Hindlimb muscle (tissue), 1 donor: ENCODE data around the gene MPST. TPM values are rescaled to one million over a fixed set of nuclear protein-coding genes. Genes with fewer than 3 reads are reported as not detected.
"Not testable (repeated sequence)": the region's sequence is repeated elsewhere in the genome, so short reads cannot be mapped to it uniquely, and the experiment has no call there.

Experiments used
- DNase-seq: peaks from one replicate; pipeline ENCODE4 v3.0.0-alpha.2; 2013
- polyA plus RNA-seq: library from polyadenylated mRNA; unstranded; fragments of 120-200 nt; gene quantifications from one replicate; pipeline ENCODE4 v1.2.1, GENCODE V29; 2013; ENCODE audit not compliant: insufficient read length

MPST gene
- polyA plus RNA-seq = 56.0 TPM

DNA sequence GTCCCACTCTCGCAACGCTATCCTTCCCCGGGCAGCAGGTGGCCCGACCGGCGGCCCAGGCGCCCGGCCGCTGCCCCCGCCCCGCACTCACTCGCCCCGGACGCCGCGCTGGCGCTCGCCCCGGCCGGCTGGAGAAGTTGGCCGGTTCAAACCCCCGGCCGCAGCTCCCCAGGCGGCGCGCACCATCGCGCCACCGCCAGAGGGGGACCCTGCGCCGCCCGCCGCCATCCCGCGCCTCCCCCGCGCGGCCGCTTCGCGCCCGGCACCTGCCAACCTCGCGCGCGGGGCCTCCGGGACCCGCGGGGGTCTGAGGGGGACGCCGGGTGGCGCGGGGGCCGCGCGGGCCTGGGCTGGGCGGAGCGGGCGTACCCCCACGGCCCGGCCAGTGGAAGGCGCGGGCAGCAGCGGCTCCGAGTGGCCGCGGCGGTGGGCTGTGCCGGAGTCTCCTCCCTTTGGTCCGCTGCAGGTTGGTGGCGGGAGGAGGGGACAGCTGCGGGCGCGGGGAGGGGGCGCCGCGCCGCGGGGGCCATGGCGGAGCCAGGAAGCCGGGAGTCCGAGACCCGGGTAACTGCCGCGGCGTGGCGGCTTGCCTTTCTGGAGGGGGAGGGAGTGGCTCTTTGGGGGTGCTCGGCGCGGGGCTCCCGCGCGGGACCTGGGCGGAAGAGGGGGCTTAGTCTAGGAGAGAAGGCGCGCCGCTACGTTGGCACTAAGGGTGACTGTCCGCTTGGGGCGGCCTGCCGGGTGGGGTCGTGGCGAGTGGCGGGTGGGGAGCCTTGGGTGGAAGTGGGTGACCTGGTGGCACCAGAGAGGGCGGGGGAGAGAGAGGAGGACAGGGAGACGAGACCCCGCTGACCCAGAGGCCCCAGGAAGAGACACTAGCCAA, at the start of gene MPST, which contains the start of gene TST:
MPST (plus strand) TSS at position 434 of the 883 bp plus-strand sequence; CDS start at position 529, 95 bp downstream.
TST (minus strand) TSS at position 139 of the 883 bp plus-strand sequence. CDS start 715 bp downstream, outside the sequence.
- DNase-seq = peak; percentile 86

DNA sequence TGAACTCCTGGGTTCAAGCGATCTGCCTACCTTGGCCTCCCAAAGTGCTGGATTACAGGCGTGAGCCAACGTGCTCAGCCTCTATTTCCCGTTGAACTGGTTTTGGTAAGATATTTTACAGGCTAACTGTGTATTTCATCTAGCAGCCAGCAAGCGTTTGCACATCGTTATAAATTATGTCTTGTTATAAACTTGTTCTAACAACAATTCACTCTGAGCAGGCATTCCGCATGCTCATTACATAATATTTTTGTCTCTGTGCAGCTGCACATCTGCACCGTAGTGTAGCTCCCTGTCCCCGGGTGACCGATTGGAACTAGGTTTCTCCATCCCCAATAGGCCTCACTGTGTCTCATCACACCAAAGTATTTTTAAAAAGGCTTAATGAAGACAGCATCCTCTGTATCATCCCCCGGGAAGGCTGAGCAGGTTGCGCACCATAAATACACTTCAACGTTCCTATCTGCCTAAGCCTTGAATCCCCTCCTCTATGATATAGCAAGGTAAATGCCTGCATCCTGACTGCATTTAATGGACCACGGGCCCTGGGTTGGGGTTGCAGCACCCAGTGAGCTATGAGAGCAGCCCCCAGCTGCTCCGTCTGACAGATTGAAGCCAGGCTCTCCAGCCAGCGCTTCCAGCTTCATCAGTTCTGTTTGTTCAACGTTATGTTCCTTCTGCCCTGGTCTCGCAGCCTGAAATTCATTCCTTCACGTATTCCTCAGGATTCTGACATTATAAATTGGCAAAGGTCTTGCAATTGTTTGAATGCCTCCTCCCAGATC, 48.0 kb upstream of the MPST start:
- DNase-seq = no peak

DNA sequence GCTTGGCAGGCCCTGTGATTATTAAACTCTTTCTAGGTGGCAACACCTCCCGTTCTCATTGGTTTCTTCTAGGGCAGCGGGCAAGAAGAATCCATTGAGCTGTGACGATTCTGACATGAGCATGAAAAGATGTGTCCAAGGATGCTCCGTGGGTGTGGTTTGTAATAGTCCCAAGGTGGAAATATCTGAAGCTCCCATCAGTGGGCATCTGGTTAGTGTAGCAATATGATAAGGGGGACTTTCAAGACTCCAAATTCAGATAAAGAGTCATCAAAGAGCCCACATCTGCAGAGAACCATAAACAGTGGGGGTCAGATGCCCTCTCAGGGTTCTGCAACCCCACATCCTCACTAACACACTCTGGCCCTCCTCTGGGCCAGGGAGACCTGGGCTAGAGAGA, 42.9 kb upstream of the MPST start:
- DNase-seq = no peak

DNA sequence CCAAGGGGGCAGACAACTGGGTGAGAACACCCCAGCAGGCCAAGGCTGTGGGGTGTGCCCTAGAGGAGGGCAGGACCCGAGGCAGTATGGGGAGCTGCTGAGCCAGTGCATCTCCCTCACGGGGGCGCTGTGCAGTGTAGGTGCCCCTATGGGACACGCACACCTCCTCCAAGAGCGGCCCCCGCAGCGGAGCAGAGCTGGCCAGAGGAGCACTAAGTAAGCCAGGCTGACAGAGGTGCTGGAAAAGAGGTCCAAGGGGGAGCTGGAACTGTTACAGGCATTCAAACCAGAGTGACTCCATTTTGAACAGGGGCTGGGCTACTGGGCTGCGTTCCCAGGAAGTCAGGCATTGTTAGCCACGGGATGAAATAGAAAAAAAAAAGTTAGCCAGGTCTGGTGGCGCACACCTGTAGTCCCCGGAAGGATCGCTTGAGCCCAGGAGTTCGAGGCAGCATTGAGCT, 42.1 kb upstream of the MPST start:
- no peak for DNase-seq

DNA sequence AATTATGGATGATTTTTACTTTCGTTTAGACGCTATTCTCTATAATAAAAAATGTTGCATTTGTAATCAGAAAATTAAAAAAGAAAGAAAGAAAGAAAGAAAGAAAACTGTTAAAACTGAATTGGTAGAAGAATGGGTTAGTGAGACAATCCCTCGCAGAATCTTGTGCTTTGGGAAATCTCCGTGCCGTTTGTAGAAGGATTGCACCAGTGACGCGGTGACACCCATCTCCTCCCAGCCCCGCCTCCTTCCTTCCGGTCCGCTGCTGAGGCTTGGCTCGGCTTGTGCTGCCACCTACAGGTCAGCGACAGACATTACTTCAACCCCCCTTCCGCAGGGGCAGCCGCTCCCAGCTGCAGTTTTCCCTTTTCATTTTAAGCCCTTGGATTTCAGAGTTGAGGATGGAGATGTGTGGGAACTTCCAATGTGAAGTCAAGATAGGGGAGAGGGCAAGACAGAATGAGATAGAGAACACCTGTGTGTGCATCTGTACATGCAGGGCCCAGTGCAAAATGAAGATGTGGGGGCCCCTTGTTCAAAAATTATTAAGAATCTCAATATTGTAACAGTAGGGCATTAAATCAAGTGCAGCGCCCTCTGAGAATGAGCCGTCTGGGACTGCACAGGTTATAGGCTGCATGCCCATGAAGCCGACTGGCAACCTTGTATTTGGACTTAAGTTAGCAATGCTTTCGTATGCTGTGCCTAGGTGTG, 41.4 kb upstream of the MPST start:
- DNase-seq = peak; percentile 88

DNA sequence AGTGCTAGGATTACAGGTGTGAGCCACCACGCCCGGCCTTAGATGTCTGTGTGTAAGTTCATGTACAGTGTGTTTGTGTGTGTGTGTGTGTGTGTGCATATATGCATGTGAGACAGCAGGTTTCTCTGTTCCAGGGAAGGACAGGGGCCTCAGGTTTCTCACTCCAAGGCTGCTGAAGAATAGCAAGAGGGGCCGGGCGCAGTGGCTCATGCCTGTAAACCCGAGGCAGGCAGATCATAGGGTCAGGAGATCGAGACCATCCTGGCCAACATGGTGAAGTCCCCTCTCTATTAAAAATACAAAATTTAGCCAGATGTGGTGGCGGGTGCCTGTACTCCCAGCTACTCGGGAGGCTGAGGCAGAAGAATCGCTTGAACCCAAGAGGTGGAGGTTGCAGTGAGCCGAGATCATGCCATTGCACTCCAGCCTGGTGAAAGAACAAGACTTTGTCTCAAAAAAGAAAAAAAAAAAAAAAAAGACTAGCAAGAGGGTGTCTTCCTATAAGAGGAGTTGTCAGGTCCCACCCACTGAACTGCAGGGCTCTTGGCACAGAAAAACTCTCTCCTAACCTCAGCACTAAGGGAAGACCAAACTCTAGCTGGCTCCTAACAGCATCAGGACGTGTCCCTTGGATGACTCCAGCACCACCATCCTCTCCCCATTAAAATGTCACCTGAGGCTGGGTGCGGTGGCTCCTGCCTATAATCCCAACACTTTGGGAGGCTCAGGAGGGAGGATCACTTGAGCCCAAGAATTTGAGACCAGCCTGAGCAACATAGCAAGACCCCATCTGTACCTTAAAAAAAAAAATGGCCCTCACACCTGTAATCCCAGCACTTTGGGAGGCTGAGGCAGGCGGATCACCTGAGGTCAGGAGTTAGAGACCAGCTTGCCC, 40.3 kb upstream of the MPST start:
- DNase-seq = no peak

DNA sequence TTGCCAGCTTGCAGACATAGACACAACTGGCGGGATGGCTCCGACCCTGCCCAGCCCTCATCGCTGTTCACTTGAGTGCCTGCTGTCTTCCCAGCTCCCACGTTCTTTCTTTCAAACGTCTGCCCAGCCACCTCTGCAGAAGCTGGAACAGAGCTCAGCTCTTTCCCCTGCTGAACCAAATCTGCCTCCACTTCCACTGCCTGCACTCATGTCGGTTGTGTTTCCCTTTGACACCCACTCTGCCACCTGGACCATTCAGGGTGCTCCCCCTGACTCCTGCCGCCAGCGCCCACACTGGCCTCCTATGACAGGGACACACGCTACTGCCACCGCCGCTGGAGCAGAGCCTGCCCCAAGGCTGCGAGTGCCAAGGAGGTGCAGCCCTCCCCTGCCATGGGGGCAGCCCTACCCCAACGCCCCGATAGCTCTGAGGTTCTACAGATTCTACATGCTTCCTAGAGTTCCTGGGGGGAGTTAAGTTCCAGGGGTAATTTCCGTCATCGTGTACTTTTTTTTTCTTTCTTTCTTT, 38.2 kb upstream of the MPST start:
- no peak for DNase-seq

DNA sequence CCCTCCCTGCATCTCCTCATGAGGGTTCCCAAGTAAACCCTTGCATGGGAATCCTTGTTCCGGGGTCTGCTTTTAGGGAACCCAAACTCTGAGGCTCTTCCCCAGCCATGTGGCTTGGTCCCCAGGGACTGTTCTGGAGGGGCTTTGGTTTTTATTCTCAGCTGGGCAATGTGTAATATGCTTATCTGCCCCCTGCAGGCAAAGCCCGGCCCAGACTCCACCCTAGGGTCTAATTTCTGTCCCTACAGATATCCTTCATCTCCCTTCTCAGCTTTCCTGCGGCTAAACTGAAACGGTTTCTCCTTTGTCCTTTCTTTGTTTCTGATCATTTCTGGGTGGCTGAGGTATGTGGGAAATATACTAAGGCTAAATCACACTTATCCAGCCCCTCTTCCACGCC, 37.4 kb upstream of the MPST start:
- no peak for DNase-seq

DNA sequence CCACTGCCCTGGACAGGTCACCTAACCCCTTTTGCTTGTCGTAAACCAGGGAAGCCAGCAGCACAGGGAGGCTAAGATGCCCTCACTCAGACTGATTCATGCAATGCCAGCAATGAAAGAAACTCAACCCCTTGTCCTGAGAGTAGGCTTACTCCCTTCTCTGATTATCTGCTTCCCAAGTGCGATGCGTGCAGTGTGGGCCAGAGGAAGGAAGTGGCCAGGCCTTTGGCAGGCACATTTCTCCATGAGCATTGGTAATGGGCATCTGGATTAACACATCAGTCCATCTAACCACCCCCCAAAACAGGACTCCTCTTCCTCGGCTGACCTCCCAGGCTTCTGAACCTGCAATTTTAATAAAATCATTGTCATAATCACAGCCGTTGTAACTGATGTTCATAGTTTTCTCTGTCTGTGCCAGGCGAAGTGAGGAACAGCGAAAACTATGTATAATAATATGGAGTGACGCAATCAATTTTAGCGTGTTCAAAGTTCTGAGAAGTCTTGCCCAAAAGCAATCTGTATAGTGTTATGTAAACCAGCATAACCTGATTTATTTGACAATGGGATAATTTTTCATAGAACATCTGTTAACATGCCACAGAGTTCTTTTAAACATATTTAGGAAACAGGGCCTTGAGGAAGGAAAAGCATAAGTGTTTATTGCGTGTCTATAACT, 34.2 kb upstream of the MPST start:
- DNase-seq = no peak

DNA sequence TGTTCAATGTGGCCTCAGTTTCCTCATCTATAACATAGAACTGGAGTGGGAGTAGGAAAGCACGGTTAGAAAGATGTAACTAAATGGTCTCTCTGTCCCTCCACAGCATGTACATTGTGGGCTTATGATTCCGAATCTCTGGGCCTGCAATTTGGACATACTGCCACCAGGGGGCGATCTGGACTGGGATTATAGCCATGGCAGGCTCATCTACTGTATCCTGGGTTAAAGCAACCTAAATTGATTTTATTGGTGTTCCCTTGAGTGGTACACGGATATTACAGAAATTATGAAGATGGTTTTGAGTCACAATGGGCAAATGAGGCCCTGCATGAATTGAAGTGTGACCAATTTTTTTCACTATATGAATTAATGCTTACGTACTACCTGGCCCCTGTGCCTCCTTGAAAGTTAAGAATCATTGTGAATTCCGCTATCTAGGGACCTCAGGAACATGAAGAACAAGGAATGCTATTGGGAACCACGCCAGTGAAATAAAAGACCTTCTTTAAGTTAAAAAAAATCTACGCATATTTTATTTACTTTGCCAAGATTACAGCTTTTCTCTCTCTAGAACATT, 33.2 kb upstream of the MPST start:
- DNase-seq = no peak

DNA sequence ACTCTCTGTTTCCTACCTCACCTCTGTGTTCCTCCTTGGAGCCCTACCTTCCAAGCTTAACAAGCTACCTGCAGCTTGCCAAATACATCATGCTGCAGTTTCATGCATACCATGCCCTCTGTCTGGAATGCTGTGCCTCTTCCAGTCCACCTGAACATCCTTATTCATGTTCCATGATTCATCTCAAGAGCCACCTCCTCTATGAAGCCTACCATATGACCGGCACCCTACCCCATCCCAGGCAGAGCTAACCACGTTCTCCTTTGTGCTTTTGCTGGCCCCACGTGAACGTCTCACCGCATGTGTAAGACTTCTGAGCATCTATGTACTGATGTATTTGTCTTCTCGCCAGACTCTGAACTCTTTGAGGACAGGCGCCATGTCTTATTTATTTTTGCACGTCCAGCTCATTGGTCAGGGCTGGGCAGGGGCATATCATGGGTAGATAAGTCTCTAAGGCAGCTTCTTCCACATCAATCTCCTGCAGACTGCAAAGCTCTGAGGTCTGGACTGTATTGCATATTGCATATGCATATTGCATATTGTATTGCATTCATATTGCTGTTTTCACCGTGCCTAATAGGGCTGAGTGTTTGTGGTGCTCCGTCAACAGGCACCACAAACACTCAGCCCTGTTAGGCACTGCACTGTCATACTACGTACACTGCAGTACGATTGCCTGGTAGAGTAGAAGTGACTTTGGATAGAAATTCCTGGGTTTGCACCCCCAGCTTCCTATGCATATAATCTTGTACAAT, 31.3 kb upstream of the MPST start:
- no peak for DNase-seq

DNA sequence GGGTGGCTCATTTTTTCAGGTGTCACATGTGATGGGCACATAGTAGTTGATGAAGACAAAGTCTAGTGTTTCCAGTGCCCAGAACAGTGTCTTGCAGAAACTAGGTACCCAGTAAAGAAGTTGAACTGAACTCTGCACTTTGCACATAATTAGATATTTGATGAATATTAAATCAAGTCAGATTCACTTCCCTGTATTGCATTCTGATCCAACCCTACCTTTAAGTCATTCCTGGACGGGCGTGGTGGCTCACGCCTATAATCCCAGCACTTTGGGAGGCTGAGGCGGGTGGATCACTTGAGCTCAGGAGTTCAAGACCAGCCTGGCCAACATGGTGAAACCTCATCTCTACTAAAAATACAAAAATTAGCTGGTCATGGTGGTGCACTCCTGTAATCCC, 30.5 kb upstream of the MPST start:
- DNase-seq = not testable (repeated sequence)

DNA sequence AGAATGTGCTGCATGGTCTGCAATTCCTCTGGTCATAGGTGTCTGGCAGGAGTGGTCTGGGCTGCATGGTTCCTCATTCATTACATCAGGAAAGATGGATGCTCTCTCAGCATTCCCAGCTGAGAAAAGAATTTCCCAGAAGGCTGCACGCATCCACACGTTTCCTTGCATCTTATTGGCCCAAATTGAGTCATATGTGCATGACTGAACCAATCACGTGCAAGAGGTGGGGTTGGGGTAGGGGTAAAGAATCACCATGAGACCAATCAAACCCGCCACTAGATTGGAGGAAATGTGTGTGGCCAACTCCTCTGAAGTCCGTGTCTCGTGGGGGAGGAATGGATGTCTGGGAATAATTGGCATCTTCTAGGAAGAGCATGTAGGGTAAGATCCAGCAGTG, 29.1 kb upstream of the MPST start:
- DNase-seq = no peak

DNA sequence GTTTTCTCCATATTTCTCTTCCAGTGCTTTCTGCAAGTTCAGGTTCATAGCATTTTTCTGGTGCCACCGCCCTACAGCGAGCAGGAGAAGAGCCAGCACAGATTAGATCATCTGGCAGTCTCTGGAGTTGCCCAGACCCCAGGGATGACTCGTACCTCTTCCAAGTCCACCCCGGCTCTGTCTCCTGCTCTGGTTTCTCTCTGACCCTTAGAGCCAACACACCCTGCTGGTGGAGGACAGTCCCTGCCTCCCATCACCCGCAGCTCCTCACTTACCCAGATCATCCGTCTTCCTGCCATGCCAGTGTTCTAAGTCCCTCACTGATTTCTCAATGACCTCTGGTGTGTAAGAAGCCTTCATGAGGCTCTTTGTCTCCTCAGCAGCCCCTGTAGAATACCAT, 28.3 kb upstream of the MPST start:
- DNase-seq = no peak

DNA sequence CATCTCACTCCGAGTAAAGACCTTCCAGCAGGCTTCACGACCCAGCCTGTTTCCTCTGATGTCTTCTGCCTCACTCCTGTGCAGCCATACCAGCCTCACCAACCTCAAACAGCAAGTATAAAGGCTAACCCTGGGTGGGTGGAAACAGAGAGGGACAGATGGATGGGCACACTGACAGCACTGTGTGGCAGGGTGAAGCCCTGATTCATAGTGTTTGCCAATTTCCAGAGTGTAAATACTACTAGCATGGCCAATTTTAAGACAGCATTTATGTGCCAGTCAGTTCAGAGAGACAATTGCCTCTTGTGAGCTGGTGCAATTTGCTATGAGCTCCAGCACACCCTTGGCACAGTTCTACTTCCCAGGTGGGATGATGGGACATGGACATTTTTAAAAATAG, 21.8 kb upstream of the MPST start:
- no peak for DNase-seq

DNA sequence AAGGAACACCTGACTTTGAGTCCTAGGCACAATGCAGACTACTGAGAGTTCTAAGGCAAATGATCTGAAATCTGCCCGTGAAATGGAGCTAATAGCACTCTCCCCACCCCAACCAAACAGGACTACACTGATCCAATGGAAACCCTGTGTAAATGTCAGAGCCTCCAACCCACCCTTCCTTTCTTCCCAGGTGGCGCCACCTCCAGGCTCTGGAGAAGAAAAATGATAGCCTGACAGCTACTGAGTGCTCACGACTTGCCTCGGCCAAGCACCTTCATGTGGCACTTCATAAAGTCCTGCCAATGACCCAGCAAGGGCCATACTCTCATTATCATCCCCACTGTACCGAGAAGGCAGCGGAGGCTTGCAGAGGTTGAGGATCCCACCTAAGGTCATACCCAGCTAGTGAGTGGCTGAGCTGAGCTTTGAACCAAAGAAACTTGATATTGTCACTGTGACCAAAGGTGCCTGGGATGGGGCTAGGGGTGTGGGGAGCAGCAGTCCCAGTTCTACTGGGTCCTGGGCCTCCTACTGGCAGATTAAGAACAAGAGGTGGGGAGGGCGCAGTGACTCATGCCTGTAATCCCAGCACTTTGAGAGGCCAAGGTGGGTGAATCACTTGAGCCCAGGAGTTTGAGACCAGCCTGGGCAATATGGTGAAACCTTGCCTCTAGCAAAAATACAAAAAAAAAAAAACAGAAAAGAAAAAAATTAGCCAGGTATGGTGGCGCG, 20.8 kb upstream of the MPST start:
- DNase-seq = no peak

DNA sequence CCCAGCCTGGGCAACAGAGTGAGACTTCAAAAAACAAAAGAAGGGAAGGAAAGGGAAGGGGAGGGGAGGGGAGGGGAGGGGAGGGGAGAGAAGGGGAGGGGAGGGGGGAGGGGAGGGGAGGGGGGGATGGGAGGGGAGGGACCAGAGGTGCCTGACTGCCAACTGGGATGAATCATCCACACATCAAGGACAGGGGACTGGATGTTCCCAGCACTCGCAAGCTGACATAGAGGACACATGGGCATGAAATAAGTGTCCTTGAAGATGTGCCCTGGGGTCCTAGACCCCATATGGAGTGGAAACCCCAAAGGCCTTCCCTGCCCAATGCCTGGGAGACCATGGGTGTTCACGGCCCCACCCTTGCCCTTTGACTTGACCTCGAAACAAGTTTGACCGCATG, 20.1 kb upstream of the MPST start:
- no peak for DNase-seq

DNA sequence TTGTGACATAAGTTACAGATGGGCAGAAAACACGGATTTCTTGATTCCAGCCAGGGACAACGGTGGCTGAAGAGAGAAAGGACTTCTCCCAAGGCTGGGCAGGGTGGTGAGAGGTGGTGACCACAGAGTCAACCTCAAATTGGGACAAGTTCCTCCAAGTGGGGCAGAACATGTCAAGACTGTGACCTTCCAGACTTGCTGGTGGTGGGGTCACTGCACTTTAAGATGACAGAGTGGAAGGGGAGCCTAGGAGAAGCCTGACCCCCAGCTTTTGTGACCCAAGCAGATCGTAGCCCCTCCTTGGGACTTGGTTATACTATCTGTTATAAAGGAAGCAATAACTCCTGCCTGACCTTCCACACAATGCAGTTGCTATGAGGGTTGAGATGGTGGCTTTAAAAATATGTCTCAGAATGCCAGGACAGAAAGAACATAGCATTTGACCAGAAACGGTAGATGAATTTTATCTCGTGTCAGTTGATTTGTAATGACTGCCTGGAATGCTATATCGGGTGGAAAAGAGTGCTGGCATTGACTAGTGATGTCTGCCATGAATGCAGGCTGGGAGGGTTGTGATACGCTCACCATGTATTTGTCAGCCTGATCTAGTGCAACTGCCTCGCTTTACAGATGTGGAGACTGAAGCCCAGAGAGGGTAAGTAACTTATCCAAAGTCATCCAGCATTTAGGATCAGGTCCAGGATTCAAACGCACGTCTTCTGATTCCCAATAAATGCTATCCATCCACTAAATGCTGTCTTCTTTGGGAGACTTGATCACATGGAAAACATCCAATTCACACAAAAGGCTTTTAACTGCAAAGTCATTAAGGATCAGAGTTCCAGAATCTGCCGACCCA, 18.6 kb upstream of the MPST start:
- DNase-seq = no peak
